A673 (cell line): Measurements from ENCODE around the gene HS3ST5. TPM values are rescaled to one million over a fixed set of nuclear protein-coding genes. Genes with fewer than 3 reads are reported as not detected.

Experiments used
- BruUV-seq: library from RNA; stranded (reverse); fragments of 400-500 nt; replicated peaks from 2 replicates; lab custom pipeline; 2021; lab: Mats Ljungman, UMichigan
- CTCF ChIA-PET: fragments of 300-600 bp; sonication (Branson Sonifier 250); formaldehyde crosslinking; loops from one replicate; lab custom pipeline; 2022; ENCODE audit warnings: antibody characterized with exemption; lab: Charles Lee
- POLR2A ChIA-PET: fragments of 300-600 bp; sonication (Branson Sonifier 250); formaldehyde crosslinking; loops from one replicate; lab custom pipeline; 2022; ENCODE audit warnings: antibody characterized with exemption; ENCODE audit not compliant: low non-redundant PET; lab: Charles Lee
- DNase-seq: peaks from one replicate; pipeline ENCODE4 v3.0.0-alpha.2; 2015; ENCODE audit warnings: low spot score
- H3K27ac ChIP-seq: fragments of 200-600 bp; sonication (generic); 2 replicates; pipeline ENCODE4 v1.5.1; 2016; ENCODE audit warnings: mixed run types, low read depth, mild to moderate bottlenecking, mixed read lengths, antibody characterized with exemption, low read length; ENCODE audit not compliant: poor library complexity, severe bottlenecking
- H3K27me3 ChIP-seq: fragments of 200-600 bp; sonication (generic); replicated peaks from 2 replicates; pipeline ENCODE4 v1.6.1; 2017; ENCODE audit warnings: mixed run types, low read depth, mild to moderate bottlenecking, mixed read lengths, antibody characterized with exemption, low read length; ENCODE audit not compliant: insufficient read depth, poor library complexity
- H3K36me3 ChIP-seq: fragments of 200-600 bp; sonication (generic); 2 replicates; pipeline ENCODE4 v1.6.1; 2016; ENCODE audit warnings: mixed run types, mild to moderate bottlenecking, mixed read lengths, antibody characterized with exemption, low read length; ENCODE audit not compliant: insufficient read depth, poor library complexity, severe bottlenecking
- H3K4me1 ChIP-seq: fragments of 200-600 bp; sonication (generic); 2 replicates; pipeline ENCODE4 v1.6.1; 2017; ENCODE audit warnings: mixed run types, mild to moderate bottlenecking, mixed read lengths, antibody characterized with exemption, low read length; ENCODE audit not compliant: insufficient read depth, poor library complexity, severe bottlenecking
- H3K4me3 ChIP-seq: fragments of 200-600 bp; sonication (generic); 2 replicates; pipeline ENCODE4 v1.5.1; 2016; ENCODE audit warnings: low read depth, mixed run types, mild to moderate bottlenecking, mixed read lengths, low read length; ENCODE audit not compliant: poor library complexity, severe bottlenecking
- H3K9me3 ChIP-seq: fragments of 200-600 bp; sonication (generic); 2 replicates; pipeline ENCODE4 v1.6.1; 2016; ENCODE audit warnings: mixed run types, low read depth, mild to moderate bottlenecking, mixed read lengths, antibody characterized with exemption, low read length; ENCODE audit not compliant: poor library complexity, severe bottlenecking
- CTCF ChIP-seq: fragments of 300-800, 200-600 bp; sonication (generic); conservative IDR thresholded peaks from 2 replicates; pipeline ENCODE4 v1.5.1; 2017; ENCODE audit warnings: low read depth, mild to moderate bottlenecking, antibody characterized with exemption, low read length, moderate library complexity, mixed read lengths
- EZH2 ChIP-seq: fragments of 200-600 bp; sonication (generic); IDR thresholded peaks from 2 replicates; pipeline ENCODE4 v1.6.1; 2017; ENCODE audit warnings: borderline replicate concordance, low read depth, mild to moderate bottlenecking, mixed read lengths, antibody characterized with exemption, low read length; ENCODE audit not compliant: poor library complexity, severe bottlenecking
- intact Hi-C: fragments of 100-400 bp; cut with micrococcal nuclease; formaldehyde crosslinking; loops from one replicate; pipeline ENCODE4 v1.10.0; 2022; ENCODE audit not compliant: unreplicated experiment
- total RNA-seq: library from RNA; stranded (reverse); gene quantifications from 2 replicates; pipeline ENCODE4 v1.2.3, GENCODE V29; 2021

HS3ST5 gene
- total RNA-seq, 1 experiment from 2014 or later, result not detected

- Histone ChIP-seq H3K36me3 (no peaks in the 10 kb centered on the region), H3K9me3 (no peaks in the 10 kb centered on the region), H3K27me3 (no peaks in the 10 kb centered on the region), H3K27ac (no peak overlapping the region), H3K4me1 (no peaks in the 10 kb centered on the region), H3K4me3 (no peak overlapping the region)
- DNase-seq, result no peak
- intact Hi-C loops, result no loop called here
- ChIA-PET CTCF (no interaction called here), POLR2A (no interaction called here)
- TF ChIP-seq CTCF, result no peak
- no peak for TF ChIP-seq EZH2
- no TSS peak for BruUV-seq
Observed at GRCh38 chr6:114125576-114125975, 217.2 kb downstream of the HS3ST5 start.

GRCh38 chr6:114121913-114122662 is 220.7 kb downstream of the HS3ST5 start:
- intact Hi-C loops, result no loop called here
- DNase-seq, result no peak
- no peaks in the 10 kb centered on the region for H3K27me3 ChIP-seq
- BruUV-seq, result no TSS peak
- no peaks in the 10 kb centered on the region for H3K36me3 ChIP-seq
- H3K27ac ChIP-seq, result no peak overlapping the region
- CTCF ChIA-PET, result no interaction called here
- H3K4me1 ChIP-seq, result no peaks in the 10 kb centered on the region
- no peak overlapping the region for H3K4me3 ChIP-seq
- TF ChIP-seq EZH2, result no peak
- TF ChIP-seq CTCF, result no peak
- POLR2A ChIA-PET, result no interaction called here
- no peaks in the 10 kb centered on the region for H3K9me3 ChIP-seq

- CTCF ChIA-PET, result no interaction called here
Observed at GRCh38 chr6:114119056-114119455, 223.8 kb downstream of the HS3ST5 start.

More at GRCh38 chr6:114119056-114119455, 223.8 kb downstream of the HS3ST5 start:
- intact Hi-C loops, result no loop called here
- Histone ChIP-seq H3K4me3 (no peak overlapping the region), H3K9me3 (no peaks in the 10 kb centered on the region), H3K27me3 (peaks cover 7% of the 10 kb centered on the region), H3K36me3 (no peaks in the 10 kb centered on the region), H3K27ac (no peak overlapping the region), H3K4me1 (no peaks in the 10 kb centered on the region)
- DNase-seq, result no peak
- no TSS peak for BruUV-seq
- POLR2A ChIA-PET, result no interaction called here
- TF ChIP-seq EZH2, result no peak
- no peak for TF ChIP-seq CTCF
